ENCODE results near the gene KLK1.
"Not testable (repeated sequence)": the region's sequence is repeated elsewhere in the genome, so short reads cannot be mapped to it uniquely, and the experiment has no call there.

DNA sequence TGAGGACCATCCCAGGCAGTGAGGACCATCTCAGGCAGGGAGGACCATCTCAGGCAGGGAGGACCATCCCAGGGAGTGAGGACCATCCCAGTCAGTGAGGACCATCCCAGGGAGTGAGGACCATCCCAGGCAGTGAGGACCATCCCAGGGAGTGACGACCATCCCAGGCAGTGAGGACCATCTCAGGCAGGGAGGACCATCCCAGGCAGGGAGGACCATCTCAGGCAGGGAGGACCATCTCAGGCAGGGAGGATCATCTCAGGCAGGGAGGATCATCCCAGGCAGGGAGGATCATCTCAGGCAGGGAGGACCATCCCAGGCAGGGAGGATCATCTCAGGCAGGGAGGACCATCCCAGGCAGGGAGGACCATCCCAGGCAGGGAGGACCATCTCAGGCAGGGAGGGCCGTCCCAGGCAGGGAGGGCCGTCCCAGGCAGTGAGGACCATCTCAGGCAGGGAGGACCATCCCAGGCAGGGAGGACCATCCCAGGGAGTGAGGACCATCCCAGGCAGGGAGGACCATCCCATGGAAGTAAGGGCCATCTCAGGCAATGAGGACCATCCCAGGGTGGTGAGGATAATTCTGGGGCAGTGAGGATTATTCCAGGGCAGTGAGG, 11.9 kb downstream of the KLK1 start:
- TF ChIP-seq, protein P1, sequence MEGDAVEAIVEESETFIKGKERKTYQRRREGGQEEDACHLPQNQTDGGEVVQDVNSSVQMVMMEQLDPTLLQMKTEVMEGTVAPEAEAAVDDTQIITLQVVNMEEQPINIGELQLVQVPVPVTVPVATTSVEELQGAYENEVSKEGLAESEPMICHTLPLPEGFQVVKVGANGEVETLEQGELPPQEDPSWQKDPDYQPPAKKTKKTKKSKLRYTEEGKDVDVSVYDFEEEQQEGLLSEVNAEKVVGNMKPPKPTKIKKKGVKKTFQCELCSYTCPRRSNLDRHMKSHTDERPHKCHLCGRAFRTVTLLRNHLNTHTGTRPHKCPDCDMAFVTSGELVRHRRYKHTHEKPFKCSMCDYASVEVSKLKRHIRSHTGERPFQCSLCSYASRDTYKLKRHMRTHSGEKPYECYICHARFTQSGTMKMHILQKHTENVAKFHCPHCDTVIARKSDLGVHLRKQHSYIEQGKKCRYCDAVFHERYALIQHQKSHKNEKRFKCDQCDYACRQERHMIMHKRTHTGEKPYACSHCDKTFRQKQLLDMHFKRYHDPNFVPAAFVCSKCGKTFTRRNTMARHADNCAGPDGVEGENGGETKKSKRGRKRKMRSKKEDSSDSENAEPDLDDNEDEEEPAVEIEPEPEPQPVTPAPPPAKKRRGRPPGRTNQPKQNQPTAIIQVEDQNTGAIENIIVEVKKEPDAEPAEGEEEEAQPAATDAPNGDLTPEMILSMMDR (conservative IDR thresholded peaks at IDR 0.05; ENCODE audit: low read depth, low read length) = not testable (repeated sequence)
- not testable (repeated sequence) for TF ChIP-seq EZH2 (IDR thresholded peaks at IDR 0.05; ENCODE audit: borderline replicate concordance, low read depth, low read length, poor library complexity, severe bottlenecking)
